ENCODE data around the gene TRPM7.

DNA sequence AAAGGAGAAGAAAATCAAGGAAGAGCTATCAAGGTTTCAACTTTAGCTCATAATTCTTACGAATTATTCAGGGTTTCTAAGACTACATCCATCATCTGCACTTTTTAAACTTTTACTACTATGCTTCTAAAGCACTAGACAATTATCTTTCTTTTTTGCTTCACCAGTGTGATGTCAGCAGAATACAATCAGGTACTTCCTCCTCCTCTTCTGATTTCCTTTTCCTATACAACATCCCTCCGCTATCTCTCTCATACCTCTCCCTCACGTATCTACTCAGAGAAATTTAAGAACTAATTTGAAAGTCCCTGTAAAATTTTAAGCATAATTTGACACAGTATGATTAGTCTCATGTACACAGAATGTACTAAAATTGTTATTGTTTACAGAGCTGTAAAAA is 92.8 kb downstream of the TRPM7 start:
- TF ChIP-seq POLR2A (IDR thresholded peaks at IDR 0.05): no peak
- TF ChIP-seq, protein P1, sequence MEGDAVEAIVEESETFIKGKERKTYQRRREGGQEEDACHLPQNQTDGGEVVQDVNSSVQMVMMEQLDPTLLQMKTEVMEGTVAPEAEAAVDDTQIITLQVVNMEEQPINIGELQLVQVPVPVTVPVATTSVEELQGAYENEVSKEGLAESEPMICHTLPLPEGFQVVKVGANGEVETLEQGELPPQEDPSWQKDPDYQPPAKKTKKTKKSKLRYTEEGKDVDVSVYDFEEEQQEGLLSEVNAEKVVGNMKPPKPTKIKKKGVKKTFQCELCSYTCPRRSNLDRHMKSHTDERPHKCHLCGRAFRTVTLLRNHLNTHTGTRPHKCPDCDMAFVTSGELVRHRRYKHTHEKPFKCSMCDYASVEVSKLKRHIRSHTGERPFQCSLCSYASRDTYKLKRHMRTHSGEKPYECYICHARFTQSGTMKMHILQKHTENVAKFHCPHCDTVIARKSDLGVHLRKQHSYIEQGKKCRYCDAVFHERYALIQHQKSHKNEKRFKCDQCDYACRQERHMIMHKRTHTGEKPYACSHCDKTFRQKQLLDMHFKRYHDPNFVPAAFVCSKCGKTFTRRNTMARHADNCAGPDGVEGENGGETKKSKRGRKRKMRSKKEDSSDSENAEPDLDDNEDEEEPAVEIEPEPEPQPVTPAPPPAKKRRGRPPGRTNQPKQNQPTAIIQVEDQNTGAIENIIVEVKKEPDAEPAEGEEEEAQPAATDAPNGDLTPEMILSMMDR (IDR thresholded peaks at IDR 0.05): no peak
- no peak for TF ChIP-seq POLR2AphosphoS5 (IDR thresholded peaks at IDR 0.05)
